ENCODE results near the gene SERINC5.
"Not testable (repeated sequence)": the region's sequence is repeated elsewhere in the genome, so short reads cannot be mapped to it uniquely, and the experiment has no call there.

Gene SERINC5

GRCh38 chr5:80172067-80172695, 83.7 kb downstream of the SERINC5 start:
- DNase-seq (ENCODE audit: low read depth in 2 of 2, low spot score in 1 of 2): no peak

- DNase-seq (ENCODE audit: low read depth in 2 of 2, low spot score in 1 of 2): no peak
Measured at GRCh38 chr5:80170117-80170535, 85.7 kb downstream of the SERINC5 start.

DNA sequence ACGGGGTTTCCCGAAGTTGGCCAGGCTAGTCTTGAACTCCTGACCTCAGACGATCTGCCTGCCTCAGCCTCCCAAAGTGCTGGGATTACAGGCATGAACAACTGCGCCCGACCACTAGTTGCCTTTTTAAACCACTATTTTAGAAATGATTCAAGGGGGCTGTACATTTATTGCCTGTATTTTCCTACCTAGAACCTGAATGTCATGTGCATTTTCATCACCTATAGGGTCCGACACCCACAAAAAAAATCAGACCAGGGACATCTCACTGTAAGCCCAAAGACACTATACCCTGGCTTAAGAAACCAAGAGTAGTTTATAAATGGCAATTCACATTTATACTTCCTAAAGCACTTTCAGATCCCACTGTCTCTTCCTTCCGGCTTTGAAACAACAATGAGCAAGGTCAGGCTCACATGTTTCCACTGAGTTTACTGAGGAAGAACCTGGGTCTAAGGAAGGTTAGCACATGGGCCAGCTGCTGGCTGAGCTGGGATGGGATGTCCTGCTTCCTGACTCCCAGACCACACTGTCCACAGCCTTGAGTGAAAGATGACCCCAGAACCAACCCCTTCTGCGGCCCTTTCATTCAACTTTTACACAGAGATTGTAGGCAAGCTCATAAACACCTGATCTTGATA, 87.3 kb downstream of the SERINC5 start:
- DNase-seq (ENCODE audit: low read depth in 2 of 2, low spot score in 1 of 2): no peak

DNA sequence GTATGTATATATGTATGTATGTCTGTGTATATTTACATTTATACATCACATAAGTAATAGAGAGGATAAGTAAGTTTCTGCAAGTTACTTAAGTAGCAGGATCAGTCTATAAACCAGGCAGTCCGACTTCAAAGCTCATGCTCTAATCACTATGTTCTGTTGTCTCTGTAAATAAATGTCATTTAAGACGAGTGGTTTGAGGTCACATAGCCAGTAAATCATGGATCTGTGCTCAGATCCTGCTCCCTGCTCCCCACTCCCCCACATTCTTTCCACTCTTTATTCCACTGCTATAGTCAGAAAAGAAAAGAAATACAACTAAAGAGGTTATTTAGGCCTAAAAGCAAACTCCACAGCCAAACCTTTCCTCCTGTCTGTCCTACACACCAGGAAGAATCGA, 90.4 kb downstream of the SERINC5 start:
- no peak for DNase-seq (ENCODE audit: low read depth in 2 of 2, low spot score in 1 of 2)

- no peak for DNase-seq (ENCODE audit: low read depth in 2 of 2, low spot score in 1 of 2)
Measured at GRCh38 chr5:80161165-80161564, 94.7 kb downstream of the SERINC5 start.

DNA sequence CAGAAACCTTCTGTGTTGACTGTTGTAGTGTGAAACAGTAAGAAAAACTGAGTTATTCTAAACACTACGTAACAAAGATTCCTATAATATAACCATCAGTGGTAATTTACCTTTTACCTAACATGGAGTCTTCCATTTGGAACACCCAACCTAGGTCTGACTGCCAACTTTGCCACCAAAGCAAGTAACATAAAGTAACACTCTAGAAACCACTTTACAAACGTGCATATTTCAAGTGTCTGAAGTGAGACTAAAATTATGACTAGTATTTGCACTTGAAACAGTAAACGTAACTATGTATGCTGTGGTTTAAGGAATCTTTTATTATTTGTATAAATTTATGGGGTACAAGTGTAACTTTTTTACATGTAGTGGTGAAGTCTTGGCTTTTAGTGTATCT, 95.6 kb downstream of the SERINC5 start:
- no peak for DNase-seq (ENCODE audit: low read depth in 2 of 2, low spot score in 1 of 2)

- DNase-seq (ENCODE audit: low read depth in 2 of 2, low spot score in 1 of 2): no peak
Measured at GRCh38 chr5:80159133-80159815, 96.6 kb downstream of the SERINC5 start.

GRCh38 chr5:80156156-80156555, 99.7 kb downstream of the SERINC5 start:
- DNase-seq (ENCODE audit: low read depth in 2 of 2, low spot score in 1 of 2): no peak

DNA sequence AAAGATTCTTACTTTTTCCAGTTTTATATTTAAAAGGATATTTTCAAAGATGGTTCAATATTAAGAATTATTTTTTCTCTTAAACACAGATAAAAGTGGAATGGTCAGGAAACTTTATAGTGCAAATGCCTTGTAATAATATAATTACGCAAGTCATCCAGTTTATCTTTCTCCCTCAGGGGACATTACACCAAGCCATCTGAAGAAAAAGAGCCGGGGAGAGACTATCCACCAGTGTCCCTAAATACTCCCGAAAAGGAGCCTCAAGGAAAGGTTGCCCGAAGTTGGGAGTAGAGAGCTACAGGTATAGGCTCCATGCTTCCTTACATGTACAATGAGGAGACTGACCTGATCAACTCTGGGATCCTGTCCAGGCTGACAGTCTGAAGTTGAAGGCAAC, 101.1 kb downstream of the SERINC5 start:
- DNase-seq (ENCODE audit: low read depth in 2 of 2, low spot score in 1 of 2): no peak

DNA sequence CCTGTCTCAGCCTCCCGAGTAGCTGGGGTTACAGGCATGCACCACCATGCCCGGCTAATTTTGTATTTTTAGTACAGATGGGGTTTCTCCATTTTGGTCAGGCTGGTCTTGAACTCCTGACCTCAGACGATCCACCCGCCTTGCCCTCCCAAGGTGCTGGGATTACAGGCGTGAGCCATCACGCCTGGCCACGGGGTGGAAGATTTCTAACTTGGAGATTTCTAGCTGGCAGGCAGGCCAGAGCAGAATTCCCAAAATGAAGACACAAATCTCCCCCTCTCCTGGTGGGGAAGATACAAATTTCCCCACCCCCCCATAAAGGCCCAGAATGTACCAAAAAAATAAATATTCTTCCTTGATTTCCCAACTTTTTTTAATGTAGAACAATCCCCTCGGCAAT, 101.6 kb downstream of the SERINC5 start:
- not testable (repeated sequence) for DNase-seq (ENCODE audit: low read depth in 2 of 2, low spot score in 1 of 2)

DNA sequence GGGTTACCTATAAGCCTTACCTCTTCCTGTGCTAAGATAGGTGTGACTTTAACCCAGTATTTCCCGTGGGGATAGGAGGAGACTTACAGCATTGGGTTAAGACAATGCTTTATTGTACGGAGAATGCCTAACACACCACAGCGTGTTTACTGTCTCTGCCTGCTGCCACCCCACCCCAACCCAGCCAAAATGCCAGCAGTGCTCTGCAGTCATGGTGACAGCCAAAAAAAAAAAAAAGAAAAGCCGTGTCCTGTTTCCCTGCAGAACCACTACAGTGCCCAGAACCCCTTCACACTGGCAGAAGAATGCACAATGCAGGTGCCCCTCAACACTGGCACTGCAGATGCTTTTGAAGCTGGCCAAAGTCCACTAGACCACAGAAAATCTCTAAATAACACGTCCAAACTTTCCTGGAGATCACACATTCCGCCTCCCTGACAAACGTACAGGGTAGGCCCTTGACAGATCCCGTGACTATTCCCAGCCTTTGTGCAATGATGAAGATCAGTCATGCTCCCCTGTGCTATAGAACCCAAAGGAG, 102.2 kb downstream of the SERINC5 start:
- no peak for DNase-seq (ENCODE audit: low read depth in 2 of 2, low spot score in 1 of 2)

DNA sequence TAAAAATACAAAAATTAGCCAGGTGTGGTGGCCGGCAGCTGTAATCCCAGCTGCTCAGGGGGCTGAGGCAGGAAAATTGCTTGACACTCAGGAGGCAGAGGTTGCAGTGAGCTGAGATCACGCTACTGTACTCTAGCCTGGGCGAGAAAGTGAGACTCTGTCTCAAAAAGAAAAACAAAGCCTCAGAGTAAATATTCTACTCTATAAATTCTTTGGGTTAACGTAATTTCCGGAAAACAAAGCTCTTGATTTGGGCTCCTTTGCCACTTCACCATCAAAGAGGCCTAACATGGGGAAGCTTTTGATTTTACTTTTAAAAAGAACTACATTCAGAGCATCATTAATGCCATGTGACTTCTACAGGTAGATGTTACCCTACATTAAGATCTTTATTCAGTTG, 103.1 kb downstream of the SERINC5 start:
- DNase-seq (ENCODE audit: low read depth in 2 of 2, low spot score in 1 of 2): no peak

DNA sequence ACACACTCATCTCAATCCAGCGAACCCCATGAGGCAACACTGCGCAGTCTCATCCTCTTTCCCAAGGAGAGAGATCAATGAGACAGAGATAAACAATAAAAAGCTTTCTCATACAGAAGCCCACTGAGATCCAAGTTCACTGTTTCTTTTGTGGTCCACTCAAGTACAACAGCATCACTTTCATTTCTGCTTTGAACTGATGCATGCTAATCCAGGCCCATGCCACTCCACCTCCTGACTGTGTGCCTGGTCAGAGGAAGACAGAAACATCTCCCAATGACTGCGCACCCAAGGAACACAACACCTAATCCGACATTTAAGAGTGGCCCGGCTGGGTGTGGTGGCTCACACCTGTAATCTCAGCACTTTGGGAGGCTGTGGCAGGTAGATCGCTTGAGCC, 104.0 kb downstream of the SERINC5 start:
- DNase-seq (ENCODE audit: low read depth in 2 of 2, low spot score in 1 of 2): no peak

GRCh38 chr5:80150731-80151130, 105.1 kb downstream of the SERINC5 start:
- no peak for DNase-seq (ENCODE audit: low read depth in 2 of 2, low spot score in 1 of 2)

DNA sequence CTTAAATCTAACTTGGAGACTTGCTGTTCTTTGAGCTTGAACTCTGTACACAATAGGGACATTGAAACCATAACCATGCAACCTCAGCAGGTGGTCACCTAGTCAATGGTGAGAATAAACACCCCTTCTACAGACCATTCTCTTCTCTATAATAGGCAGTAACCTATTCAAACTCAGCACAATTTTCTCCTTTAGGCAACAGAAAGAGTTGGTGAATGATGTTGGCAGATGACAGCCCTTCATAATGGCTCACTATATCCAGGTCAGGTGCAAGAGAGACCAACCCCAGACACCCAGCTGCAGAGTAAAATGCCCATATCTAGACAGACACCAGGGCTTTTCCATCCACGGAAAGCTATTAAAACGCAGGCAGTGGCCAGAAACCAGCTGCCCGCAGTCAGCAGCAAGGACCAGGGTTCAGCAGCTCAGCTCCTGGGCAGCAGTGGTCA, 106.7 kb downstream of the SERINC5 start:
- DNase-seq (ENCODE audit: low read depth in 2 of 2, low spot score in 1 of 2): no peak

DNA sequence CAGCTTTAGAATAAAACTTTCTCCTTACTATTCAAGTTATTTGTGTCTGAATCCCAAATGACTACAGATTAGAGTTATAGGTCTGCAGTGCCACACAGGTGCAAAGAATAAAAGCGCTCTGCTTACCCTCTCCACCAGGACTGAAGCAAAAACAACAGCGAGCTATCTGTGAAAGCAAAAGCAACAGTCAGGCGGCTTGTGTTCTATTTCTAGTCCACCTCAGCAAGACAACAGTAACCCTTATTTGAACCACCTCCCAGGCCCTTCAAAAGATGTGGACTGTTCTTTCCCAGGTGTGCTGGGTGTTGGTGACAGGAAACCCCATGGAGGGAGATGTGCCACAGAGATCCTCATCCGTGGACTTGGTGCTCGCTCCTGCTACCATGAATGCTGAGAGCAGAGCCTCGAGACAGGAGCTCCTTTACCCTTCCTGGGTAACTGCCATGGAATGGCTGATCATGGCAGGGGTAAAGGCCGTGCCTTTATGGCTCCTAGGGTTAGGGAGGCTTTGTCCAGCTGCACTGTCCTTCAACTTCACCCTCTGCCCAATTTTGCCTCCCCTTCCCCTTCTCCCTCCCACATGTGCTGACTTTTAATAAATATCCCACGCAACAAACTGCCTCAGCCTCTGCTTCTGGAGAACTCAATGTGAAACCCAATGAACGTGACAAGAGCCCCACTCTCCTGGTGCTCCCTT, 108.6 kb downstream of the SERINC5 start:
- no peak for DNase-seq (ENCODE audit: low read depth in 2 of 2, low spot score in 1 of 2)

- DNase-seq (ENCODE audit: low read depth in 2 of 2, low spot score in 1 of 2): no peak
Measured at GRCh38 chr5:80146046-80146445, 109.8 kb downstream of the SERINC5 start.

DNA sequence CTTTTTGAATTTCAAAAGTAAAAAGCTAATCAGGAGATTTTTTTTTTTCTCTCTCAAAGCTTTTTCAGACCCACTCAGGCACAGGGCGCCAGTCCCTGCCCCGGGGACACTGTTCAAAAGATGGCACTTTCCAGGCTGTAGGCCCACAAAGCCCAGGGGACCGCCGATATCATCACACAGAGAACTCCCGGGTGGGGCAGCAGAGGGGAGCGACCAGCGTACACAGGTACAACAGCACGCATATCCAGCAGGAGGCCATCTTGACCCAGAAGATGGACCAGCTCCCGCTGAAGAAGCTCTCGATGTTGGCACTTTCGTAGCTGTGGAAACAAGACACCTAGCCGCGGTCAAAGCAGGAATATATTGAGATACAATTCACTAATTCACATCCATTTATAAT, 112.4 kb downstream of the SERINC5 start:
- no peak for DNase-seq (ENCODE audit: low read depth in 2 of 2, low spot score in 1 of 2)

DNA sequence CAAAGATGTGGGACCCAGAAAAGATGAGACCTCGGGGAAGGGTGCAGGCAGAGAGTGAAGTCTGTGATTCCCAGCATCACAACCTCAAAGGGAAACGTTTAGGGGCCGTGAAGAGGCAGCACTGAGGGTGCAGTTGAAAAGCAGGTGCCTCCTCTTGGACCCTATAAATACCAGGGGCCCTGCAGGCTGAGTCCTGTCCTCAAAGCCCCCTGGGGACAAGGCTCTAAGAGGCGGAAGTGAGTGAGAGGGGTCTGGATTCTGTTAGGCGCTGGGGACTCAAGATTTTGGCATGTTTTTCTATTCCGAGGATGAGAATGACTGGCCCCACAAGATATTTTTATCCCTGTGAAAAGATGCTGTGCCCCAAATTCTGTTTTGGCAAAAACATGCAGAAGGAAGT, 112.9 kb downstream of the SERINC5 start:
- no peak for DNase-seq (ENCODE audit: low read depth in 2 of 2, low spot score in 1 of 2)

GRCh38 chr5:80141681-80142080, 114.2 kb downstream of the SERINC5 start:
- DNase-seq (ENCODE audit: low read depth in 2 of 2, low spot score in 1 of 2): no peak

GRCh38 chr5:80141147-80141671, 114.6 kb downstream of the SERINC5 start:
- DNase-seq (ENCODE audit: low read depth in 2 of 2, low spot score in 1 of 2): no peak
